ENCODE results near the gene DNASE1L2.

DNASE1L2 gene

GRCh38 chr16:2204416-2205103 lies 31.7 kb upstream of the DNASE1L2 start:
- DNase-seq (ENCODE audit: low spot score) = no peak

- peak; percentile 91 for DNase-seq (ENCODE audit: low spot score)
These were observed 30.9 kb upstream of the DNASE1L2 start, which contains the start of gene MLST8 for GRCh38 chr16:2205104-2205966. Gene MLST8 (plus strand): TSS chr16:2205454. CDS start chr16:2206086, 632 bp downstream.

- no peak for DNase-seq (ENCODE audit: low spot score)
These were observed 30.3 kb upstream of the DNASE1L2 start for GRCh38 chr16:2205967-2206313.

GRCh38 chr16:2206420-2206779 lies 29.8 kb upstream of the DNASE1L2 start:
- no peak for DNase-seq (ENCODE audit: low spot score)

- DNase-seq (ENCODE audit: low spot score) = no peak
These were observed 29.3 kb upstream of the DNASE1L2 start for GRCh38 chr16:2206780-2207433.

GRCh38 chr16:2207872-2208271 lies 28.4 kb upstream of the DNASE1L2 start:
- DNase-seq (ENCODE audit: low spot score) = no peak

GRCh38 chr16:2208308-2208707 lies 27.9 kb upstream of the DNASE1L2 start:
- no peak for DNase-seq (ENCODE audit: low spot score)

GRCh38 chr16:2208772-2209171 lies 27.5 kb upstream of the DNASE1L2 start:
- DNase-seq (ENCODE audit: low spot score) = no peak

GRCh38 chr16:2209258-2210008 lies 26.8 kb upstream of the DNASE1L2 start:
- DNase-seq (ENCODE audit: low spot score) = no peak

- DNase-seq (ENCODE audit: low spot score) = no peak
These were observed 26.3 kb upstream of the DNASE1L2 start for GRCh38 chr16:2210009-2210332.

GRCh38 chr16:2210386-2211365 lies 25.6 kb upstream of the DNASE1L2 start, which contains the start of gene BRICD5:
Gene BRICD5 (minus strand): TSS chr16:2210863. CDS start chr16:2210833, 30 bp downstream.
- no peak for DNase-seq (ENCODE audit: low spot score)

GRCh38 chr16:2211923-2212347 lies 24.3 kb upstream of the DNASE1L2 start:
- DNase-seq (ENCODE audit: low spot score) = no peak

- no peak for DNase-seq (ENCODE audit: low spot score)
These were observed 23.6 kb upstream of the DNASE1L2 start for GRCh38 chr16:2212362-2213324.

- no peak for DNase-seq (ENCODE audit: low spot score)
These were observed 22.2 kb upstream of the DNASE1L2 start for GRCh38 chr16:2213817-2214718.

GRCh38 chr16:2214719-2214968 lies 21.6 kb upstream of the DNASE1L2 start, which contains the start of gene PGP:
Gene PGP (minus strand): TSS chr16:2214840. CDS start chr16:2214777, 63 bp downstream.
- no peak for DNase-seq (ENCODE audit: low spot score)

GRCh38 chr16:2216330-2216729 lies 19.9 kb upstream of the DNASE1L2 start:
- no peak for DNase-seq (ENCODE audit: low spot score)

GRCh38 chr16:2223221-2223941 lies 12.9 kb upstream of the DNASE1L2 start, which contains the start of gene E4F1:
Gene E4F1 (plus strand): TSS chr16:2223591. CDS start chr16:2223614, 23 bp downstream.
- peak; percentile 99 for DNase-seq (ENCODE audit: low spot score)

- DNase-seq (ENCODE audit: low spot score) = peak; percentile 16
These were observed 12.2 kb upstream of the DNASE1L2 start for GRCh38 chr16:2223942-2224486.
